ENCODE measurements around the gene CBARP.
"Not testable (repeated sequence)": the region's sequence is repeated elsewhere in the genome, so short reads cannot be mapped to it uniquely, and the experiment has no call there.

The CBARP gene

DNA sequence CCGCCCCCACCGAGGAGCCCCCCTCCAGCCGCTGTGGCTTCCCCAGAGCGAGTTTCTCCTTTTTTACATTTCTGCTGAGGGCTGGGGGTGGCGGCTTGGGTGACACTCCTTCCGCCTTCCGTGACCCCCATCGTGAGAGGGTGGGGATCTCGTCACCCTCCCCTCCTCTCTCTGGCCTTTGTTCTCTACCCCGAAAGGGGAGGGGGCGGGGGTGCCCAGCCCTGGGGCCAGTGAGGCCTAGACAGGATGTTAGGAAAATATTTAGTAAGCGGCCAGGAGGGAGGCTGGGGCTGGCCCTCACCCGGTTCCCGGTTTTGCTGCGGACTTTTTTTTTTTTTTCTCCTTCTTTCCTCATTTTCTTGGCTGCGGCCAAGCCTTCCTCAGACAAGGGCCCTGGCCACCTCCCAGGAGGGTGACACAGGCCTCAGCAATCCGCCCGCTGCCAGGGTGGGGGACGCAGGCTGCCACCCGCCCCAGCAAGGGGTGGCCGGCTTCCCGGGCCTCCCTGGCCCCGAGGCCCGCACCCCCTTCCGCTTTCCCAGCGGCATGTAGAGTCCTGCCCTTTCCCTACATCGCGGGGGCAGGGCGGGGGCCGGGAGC lies 14.5 kb upstream of the CBARP start:
- no peak for DNase-seq (ENCODE audit: low read depth)

DNA sequence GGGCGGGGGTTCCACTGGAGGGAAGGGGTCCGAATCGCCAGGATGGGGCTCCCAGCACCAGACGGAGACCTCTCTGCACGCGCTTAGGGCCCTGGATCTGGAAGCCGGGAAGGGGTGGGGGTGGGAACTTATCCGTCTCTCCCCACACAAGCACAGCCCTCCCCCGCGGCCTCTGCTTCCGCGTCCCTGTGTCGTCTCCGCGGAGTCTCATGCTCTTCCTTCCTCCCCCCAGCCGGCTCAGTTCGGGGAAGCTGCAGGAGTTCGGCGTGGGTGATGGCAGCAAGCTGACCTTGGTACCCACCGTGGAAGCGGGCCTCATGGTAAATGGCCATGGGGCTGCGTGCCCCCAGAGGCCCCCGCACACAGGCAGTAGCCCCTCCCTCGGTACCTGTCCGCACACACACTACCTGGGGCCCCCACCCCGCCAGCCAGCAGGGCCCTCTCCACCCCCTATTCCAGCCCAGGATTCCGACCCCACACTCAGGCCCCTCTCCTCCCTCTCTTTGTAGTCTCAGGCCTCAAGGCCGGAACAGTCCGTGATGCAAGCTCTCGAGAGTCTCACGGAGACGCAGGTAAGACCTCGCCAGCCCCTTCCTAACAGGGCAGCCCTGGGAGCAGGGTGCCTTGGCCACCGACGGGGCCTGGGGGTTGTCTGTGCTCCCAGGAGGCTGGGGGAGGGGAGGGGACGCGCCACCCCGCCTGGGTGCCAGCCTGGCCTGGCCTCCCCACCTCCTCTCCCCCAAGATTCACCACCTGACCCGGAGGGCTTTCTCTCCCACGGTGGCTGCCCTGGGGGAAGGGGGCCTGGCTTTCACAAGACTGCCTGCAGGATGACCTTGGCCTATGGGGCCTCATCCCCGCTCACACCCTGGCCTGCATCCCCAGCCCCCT lies 13.8 kb upstream of the CBARP start:
- peak; percentile 55 for DNase-seq (ENCODE audit: low read depth)

DNA sequence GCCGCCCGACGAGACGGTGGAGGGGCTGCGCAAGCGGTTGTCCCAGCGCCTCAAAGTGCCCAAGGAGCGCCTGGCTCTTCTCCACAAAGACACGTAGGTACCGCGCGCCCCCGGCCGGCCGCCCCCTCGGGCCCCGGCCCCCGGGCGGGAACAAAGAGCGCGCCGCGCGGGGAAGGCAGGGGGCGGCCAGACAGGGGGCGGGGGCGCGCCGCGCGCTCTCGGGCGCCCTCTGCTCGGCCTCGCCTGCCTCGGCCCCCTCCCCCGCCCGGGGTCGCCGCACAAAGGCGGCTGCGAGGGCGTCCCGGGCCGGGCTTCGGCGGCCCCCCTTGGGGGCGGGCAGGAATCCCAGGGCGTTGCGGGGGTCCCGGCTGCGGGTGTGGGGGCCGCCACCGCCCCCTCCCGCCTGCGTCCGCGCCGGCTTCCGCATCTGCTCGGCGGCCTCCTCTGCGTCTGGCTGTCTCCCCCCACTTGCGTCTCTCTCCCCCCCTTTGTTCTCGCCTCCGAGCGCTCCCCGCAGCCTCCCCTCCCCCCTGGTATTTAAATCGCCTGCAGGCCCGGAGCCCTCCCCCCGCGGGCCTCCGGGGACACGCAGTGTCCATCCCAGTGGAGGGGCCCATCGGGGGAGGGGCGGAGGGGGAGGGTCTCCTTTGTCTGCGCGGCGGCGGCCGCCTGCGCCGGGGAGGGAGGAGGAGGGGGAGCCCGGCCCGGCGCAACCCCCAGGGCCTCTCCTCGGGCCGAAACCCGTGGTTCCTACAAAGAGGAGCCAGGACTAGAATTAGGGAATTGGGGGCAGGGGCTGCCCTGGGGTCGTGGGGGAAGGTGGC lies 12.8 kb upstream of the CBARP start:
- DNase-seq (ENCODE audit: low read depth), result no peak

GRCh38 chr19:1249990-1250436 lies 12.2 kb upstream of the CBARP start:
- no peak for DNase-seq (ENCODE audit: low read depth)

DNA sequence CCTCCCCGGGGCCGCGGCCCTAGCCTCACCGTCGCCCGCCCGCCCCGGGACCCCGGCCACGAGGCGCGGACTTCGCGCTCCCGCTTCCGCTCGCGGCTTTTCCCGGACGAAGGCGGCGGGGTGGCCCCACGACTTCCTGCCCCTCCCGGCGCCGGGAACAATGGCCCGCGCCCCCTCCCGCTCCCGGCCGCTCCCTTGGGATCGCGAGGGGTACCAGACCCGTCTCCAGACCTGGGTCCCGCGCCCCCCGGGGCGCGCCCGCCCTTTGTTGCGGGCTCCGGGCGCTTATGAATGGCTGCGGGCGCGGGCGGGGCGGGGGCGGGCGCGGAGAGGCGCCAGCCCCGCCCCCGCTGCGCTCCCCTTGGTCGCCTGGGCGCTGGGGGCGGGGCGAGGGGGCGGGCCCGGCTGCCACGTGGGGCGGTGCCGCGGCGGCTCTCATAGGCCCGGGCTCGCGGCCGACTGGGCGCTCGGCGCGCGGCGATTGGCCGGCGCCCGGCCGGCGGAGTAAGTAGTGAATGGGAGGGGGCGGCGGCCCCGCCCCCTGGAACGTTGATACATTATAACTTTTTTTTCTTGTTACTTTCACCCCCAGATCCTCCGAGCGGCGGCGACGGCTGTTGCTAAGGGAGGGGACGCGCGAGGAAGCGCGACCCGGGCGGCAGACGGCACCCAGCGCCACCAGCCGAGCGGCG lies 11.6 kb upstream of the CBARP start:
- peak; percentile 96 for DNase-seq (ENCODE audit: low read depth)

- no peak for DNase-seq (ENCODE audit: low read depth)
Measured at GRCh38 chr19:1248786-1249297, 11.0 kb upstream of the CBARP start.

GRCh38 chr19:1248139-1248785 lies 10.5 kb upstream of the CBARP start, which contains the start of gene MIDN:
Gene MIDN (plus strand): TSS chr19:1248583. CDS start chr19:1250297, 1,714 bp downstream.
- peak; percentile 68 for DNase-seq (ENCODE audit: low read depth)

DNA sequence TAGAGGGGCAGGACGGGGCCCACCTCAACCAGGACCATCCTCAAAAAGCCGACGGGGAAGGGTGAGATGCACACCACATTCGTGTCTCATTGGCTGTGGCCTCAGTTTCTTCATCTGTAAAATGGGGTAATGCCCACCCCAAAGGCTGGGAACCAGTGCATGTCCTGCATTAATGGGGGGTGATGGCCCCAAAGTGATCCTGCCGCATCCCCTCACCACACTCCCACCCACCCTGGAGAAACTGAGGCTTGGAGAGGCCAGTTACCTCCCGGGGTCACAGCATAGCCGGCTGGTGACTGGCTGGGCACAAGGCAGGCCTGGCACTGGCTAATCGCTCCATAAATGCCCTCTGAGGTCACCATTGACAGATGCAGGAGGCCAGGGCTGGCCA lies 9.9 kb upstream of the CBARP start:
- no peak for DNase-seq (ENCODE audit: low read depth)

DNA sequence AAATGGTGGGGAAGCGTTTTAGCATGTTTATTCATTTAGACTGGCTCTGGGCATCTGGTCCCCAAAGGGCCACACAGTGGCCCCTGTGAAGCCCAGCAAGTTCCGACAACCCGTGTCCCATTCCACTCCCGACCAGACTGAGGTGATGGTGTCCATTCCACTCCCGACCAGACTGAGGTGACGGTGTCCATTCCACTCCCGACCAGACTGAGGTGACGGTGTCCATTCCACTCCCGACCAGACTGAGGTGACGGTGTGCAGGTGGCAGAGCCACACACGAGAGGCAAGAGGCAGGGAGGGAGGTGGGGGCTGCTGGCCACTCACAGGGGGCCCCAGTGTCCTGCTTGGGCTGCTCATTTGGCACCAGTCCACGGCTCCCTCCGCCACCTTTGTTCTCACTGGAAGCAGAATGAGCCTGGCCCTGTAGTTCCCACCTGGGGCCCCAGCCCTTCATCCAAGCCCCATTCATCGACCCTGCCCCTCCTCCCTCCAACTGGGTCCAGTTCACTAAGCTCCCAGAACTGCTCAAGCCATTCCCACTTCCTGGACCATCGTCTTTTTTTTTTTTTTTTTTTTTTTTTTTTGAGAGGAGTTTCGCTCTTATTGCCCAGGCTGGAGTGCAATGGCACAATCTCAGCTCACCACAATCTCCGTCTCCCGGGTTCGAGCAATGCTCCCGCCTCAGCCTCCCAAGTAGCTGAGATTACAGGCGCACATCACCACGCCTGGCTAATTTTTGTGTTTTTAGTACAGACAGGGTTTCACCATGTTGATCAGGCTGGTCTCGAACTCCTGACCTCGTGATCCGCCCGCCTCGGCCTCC lies 8.7 kb upstream of the CBARP start:
- not testable (repeated sequence) for DNase-seq (ENCODE audit: low read depth)

- DNase-seq (ENCODE audit: low read depth), result no peak
Measured at GRCh38 chr19:1245494-1246264, 7.9 kb upstream of the CBARP start.

GRCh38 chr19:1244693-1245451 lies 7.1 kb upstream of the CBARP start:
- DNase-seq (ENCODE audit: low read depth), result no peak

- peak; percentile 82 for DNase-seq (ENCODE audit: low read depth)
Measured at GRCh38 chr19:1243768-1244692, 6.2 kb upstream of the CBARP start.

GRCh38 chr19:1241417-1242095 lies 3.8 kb upstream of the CBARP start, which contains the start of gene ATP5F1D:
Gene ATP5F1D (plus strand): TSS chr19:1241751. CDS start chr19:1241851, 100 bp downstream.
- peak; percentile 93 for DNase-seq (ENCODE audit: low read depth)

- DNase-seq (ENCODE audit: low read depth), result no peak
Measured at GRCh38 chr19:1240925-1241324, 3.1 kb upstream of the CBARP start.

DNA sequence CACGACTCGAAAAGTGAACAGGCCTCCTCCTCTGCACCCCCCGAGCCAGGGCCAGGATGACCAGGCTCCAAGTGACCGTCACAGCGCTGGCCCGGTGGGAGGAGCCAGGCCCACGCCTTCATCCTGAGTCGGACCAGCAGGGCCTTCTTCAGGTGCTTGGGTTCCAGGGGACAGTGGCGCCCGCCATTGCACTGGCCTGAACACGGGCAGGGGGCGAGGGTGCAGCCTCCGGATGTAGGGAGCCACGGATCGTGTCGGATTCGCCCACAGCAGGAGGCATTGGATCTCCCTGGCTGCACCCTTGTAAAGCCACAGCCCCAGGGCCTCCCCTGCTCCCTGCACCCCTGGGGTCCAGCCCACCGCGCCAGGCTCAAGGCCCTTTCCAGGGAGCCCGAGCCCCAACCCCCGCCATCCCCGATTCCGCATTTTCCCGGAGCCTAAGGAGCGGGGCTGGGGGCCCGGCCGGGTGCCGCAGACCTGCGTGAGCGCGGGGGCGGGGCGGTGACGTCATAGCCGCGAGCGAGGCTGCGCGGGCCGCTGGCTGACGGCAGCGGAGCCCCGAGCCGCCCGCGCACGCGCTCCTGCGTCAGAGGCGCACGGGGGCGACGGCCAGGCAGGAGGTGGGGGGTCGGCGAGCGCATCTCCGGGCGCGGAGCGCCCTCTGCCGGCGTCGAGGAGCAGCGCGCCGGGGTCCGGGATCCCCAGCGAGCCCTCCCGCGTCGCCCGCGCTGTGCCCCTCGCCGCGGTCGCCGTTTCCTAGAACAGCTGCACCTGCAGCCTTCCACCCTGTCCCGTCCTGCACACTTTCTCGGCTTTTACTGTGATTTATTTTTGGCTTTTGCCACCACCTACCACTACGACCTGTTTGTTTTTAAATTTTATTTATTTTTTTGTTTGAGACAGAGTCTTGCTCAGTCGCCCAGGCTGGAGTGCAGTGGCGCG lies 2.3 kb upstream of the CBARP start:
- DNase-seq (ENCODE audit: low read depth), result peak; percentile 96

- DNase-seq (ENCODE audit: low read depth), result no peak
Measured at GRCh38 chr19:1239420-1239795, 1.6 kb upstream of the CBARP start.

Data from activated T-cell treated with anti-CD3 and anti-CD28 coated beads for 48 hours (primary cell).